K562 (cell line): ENCODE measurements around the gene CENPU. TPM values are rescaled to one million over a fixed set of nuclear protein-coding genes. Genes with fewer than 3 reads are reported as not detected.

Experiments
- ATAC-seq: fragments of 200-7000 bp; cut with Tn5 transposase; 3 replicates; pipeline ENCODE4 v1.9.1; 2020; ENCODE audit warnings: moderate library complexity
- BruUV-seq: library from RNA; stranded (reverse); fragments of 400-500 nt; replicated peaks from 2 replicates; lab custom pipeline; 2021; lab: Mats Ljungman, UMichigan
- CTCF ChIA-PET: fragments of 300-600 bp; formaldehyde crosslinking; extraction: SDS; loops from one replicate; lab custom pipeline; 2021; ENCODE audit warnings: low intra/inter-chr PET ratio; lab: Yijun Ruan, JAX
- POLR2A ChIA-PET: fragments of 300-600, 350-650 bp; sonication (Branson Sonifier 250); formaldehyde crosslinking; extraction: SDS; loops from one replicate; lab custom pipeline; 2021; ENCODE audit warnings: antibody characterized with exemption, inconsistent platforms; lab: Yijun Ruan, JAX
- DNase-seq, 4 experiments: peaks; one replicate each; pipeline versions ENCODE4 v3.0.0 to v3.0.0-alpha.2; 2011 to 2018; ENCODE audit warnings: low spot score in 3 of 4, mixed read lengths in 3 of 4; ENCODE audit errors: extremely low read depth in 1 of 4
- FAIRE-seq: peaks from 2 replicates; lab custom pipeline; 2011; peaks lifted over from hg19 to GRCh38; lab: Jason Lieb, UNC
- H2AFZ ChIP-seq: 2 replicates; pipeline ENCODE4 v1.6.0; 2011; ENCODE audit warnings: low read depth, low read length, control low read depth, inconsistent platforms
- H3K27ac ChIP-seq: fragments of 200-600 bp; 3 replicates; pipeline ENCODE4 v1.8.0; 2011; ENCODE audit warnings: low read depth, mild to moderate bottlenecking, control low read depth, inconsistent platforms, low read length, moderate library complexity, mixed read lengths; ENCODE audit errors: extremely low read depth
- H3K27me3 ChIP-seq, 2 experiments: fragments of 300-600 bp in 1 of 2; 2 replicates in 1 of 2; 3 replicates in 1 of 2; pipeline versions ENCODE4 v1.6.0 to v1.8.0; 2011; ENCODE audit warnings: inconsistent platforms in 2 of 2, low read length in 2 of 2, mild to moderate bottlenecking in 1 of 2, mixed read lengths in 1 of 2, moderate library complexity in 1 of 2; ENCODE audit not compliant: control insufficient read depth in 2 of 2, insufficient read depth in 2 of 2
- H3K36me3 ChIP-seq: fragments of 300-600 bp; 3 replicates; pipeline ENCODE4 v1.8.0; 2011; ENCODE audit warnings: mild to moderate bottlenecking, low read length, inconsistent platforms; ENCODE audit not compliant: control insufficient read depth, insufficient read depth
- H3K4me1 ChIP-seq, 2 experiments: fragments of 200-600 bp in 1 of 2; replicated peaks in 1 of 2; 2 replicates in 1 of 2; 3 replicates in 1 of 2; pipeline versions ENCODE4 v1.5.1 to v1.8.0; 2011; ENCODE audit warnings: inconsistent platforms in 2 of 2, low read length in 2 of 2, mild to moderate bottlenecking in 1 of 2, mixed read lengths in 1 of 2, moderate library complexity in 1 of 2; ENCODE audit not compliant: control insufficient read depth in 2 of 2, insufficient read depth in 2 of 2
- H3K4me2 ChIP-seq: 2 replicates; pipeline ENCODE4 v1.6.1; 2011; ENCODE audit warnings: low read length, control low read depth, inconsistent platforms, mixed read lengths; ENCODE audit not compliant: insufficient read depth
- H3K4me3 ChIP-seq: fragments of 200-600 bp; sonication (generic), shearing (Covaris generic); 2 replicates; pipeline ENCODE4 v1.5.1; 2016; ENCODE audit warnings: control low read depth, inconsistent platforms
- H3K79me2 ChIP-seq: fragments of 200-600 bp; 3 replicates; pipeline ENCODE4 v1.8.0; 2011; ENCODE audit warnings: low read length, inconsistent platforms; ENCODE audit not compliant: control insufficient read depth, insufficient read depth
- H3K9ac ChIP-seq, 2 experiments: 2 replicates each; pipeline versions ENCODE4 v1.6.0 to v1.6.1; 2011; ENCODE audit warnings: low read depth in 2 of 2, low read length in 2 of 2, control low read depth in 1 of 2, inconsistent platforms in 1 of 2, mild to moderate bottlenecking in 1 of 2, mixed read lengths in 1 of 2; ENCODE audit not compliant: insufficient read depth in 1 of 2
- H3K9me1 ChIP-seq: one replicate; pipeline ENCODE4 v1.6.0; 2011; ENCODE audit warnings: inconsistent platforms, mild to moderate bottlenecking, low read length, moderate library complexity; ENCODE audit not compliant: control insufficient read depth, insufficient read depth
- H3K9me3 ChIP-seq: replicated peaks from 2 replicates; pipeline ENCODE4 v1.5.1; 2011; ENCODE audit warnings: low read depth, low read length, inconsistent platforms; ENCODE audit not compliant: control insufficient read depth, insufficient read depth
- H4K20me1 ChIP-seq: replicated peaks from 2 replicates; pipeline ENCODE4 v1.6.1; 2011; ENCODE audit warnings: low read length, inconsistent platforms, mixed read lengths; ENCODE audit not compliant: control insufficient read depth, insufficient read depth
- CHD1 ChIP-seq: fragments of 200-600 bp; sonication (generic); IDR thresholded peaks from one replicate; pipeline ENCODE4 v1.6.1; 2012; ENCODE audit warnings: mild to moderate bottlenecking, moderate library complexity, low read length, inconsistent platforms
- EGR1 ChIP-seq: fragments of 450-650 bp; conservative IDR thresholded peaks from 2 replicates; pipeline ENCODE4 v1.6.1; 2017; ENCODE audit warnings: mild to moderate bottlenecking
- MCM3 ChIP-seq: fragments of 450-650 bp; IDR thresholded peaks from 2 replicates; pipeline ENCODE4 v1.6.1; 2016
- OTX1 ChIP-seq: fragments of 450-650 bp; formaldehyde crosslinking; IDR thresholded peaks from 2 replicates; pipeline ENCODE4 v1.4.0; 2022; ENCODE audit warnings: mild to moderate bottlenecking
- POLR3A ChIP-seq: IDR thresholded peaks from 2 replicates; pipeline ENCODE4 v1.6.1; 2011; ENCODE audit warnings: borderline replicate concordance, mild to moderate bottlenecking, moderate library complexity; ENCODE audit not compliant: insufficient read length, insufficient read depth; ENCODE audit errors: extremely low read depth
- TAF15 ChIP-seq: fragments of 200-400 bp; formaldehyde crosslinking; IDR thresholded peaks from 2 replicates; pipeline ENCODE4 v1.6.1; 2017; ENCODE audit warnings: mild to moderate bottlenecking, low read depth, low read length, moderate library complexity
- ZNF12 ChIP-seq: sonication (generic); formaldehyde crosslinking; IDR thresholded peaks from 2 replicates; pipeline ENCODE4 v1.4.0; 2020; ENCODE audit warnings: mild to moderate bottlenecking, missing genetic modification reagents
- WGBS: fragments of 100-300 bp; shearing (Covaris generic); methylation state at CpG from one replicate; pipeline ENCODE4 v1.1.6; 2016; ENCODE audit warnings: low coverage, mixed read lengths; ENCODE audit not compliant: insufficient coverage; ENCODE audit errors: missing lambda C conversion rate; 5-methylcytosine and 5-hydroxymethylcytosine counted together
- in situ Hi-C: fragments of 300-500 bp; cut with MboI; formaldehyde crosslinking; loops from 4 replicates; pipeline ENCODE4 v1.15.0; 2018; ENCODE audit warnings: inconsistent platforms, mixed read lengths
- intact Hi-C: fragments of 100-400 bp; cut with micrococcal nuclease; formaldehyde crosslinking; loops from 2 replicates; pipeline ENCODE4 v1.14.2; 2022
- polyA plus RNA-seq, 8 experiments: library from polyadenylated mRNA; depleted of rRNA in 4 of 8; stranded (reverse) in 5 of 8; unstranded in 3 of 8; fragments of >200 nt; fragmentation: Nextera tagmentation in 2 of 8; fragmentation: Illumina TruSeq in 1 of 8; extraction: Ambion mirVana in 2 of 8; extraction: Trizol in 1 of 8; gene quantifications; 2 replicates each; pipeline versions ENCODE4 v1.2.1 to v1.2.3, GENCODE V29; 2011 to 2014; ENCODE audit warnings: inconsistent platforms in 1 of 8, missing spikeins in 1 of 8
- total RNA-seq, 7 experiments: library from RNA; depleted of rRNA in 6 of 7; stranded (reverse); fragments of >200 nt in 6 of 7; fragmentation: Illumina TruSeq in 2 of 7; extraction: Trizol in 2 of 7; gene quantifications; 2 replicates each; pipeline versions ENCODE4 v1.2.1 to v1.2.3, GENCODE V29; 2011 to 2021; ENCODE audit warnings: low replicate concordance in 1 of 7
- TF ChIP-seq, protein P1 (sequence below): fragments of 450-650 bp; IDR thresholded peaks from 2 replicates; pipeline ENCODE4 v1.6.1; 2018; ENCODE audit not compliant: partially characterized antibody
- TF ChIP-seq, protein P2 (sequence below): IDR thresholded peaks from 2 replicates; pipeline ENCODE4 v1.6.1; 2011; ENCODE audit warnings: borderline replicate concordance, low read depth, mild to moderate bottlenecking, moderate library complexity, low read length; ENCODE audit not compliant: insufficient read depth, poor library complexity, severe bottlenecking
- TF ChIP-seq, protein P3 (sequence below), 3 experiments: fragments of 200-800 bp in 1 of 3; fragments of 250-450 bp in 1 of 3; fragments of 450-650 bp in 1 of 3; sonication (Bioruptor Pico) in 1 of 3; sonication (Bioruptor generic) in 1 of 3; formaldehyde crosslinking in 1 of 3; IDR thresholded peaks; 2 replicates each; pipeline versions ENCODE4 v1.6.1 to v1.8.0; 2016 to 2022; ENCODE audit warnings: mild to moderate bottlenecking in 2 of 3, missing genetic modification characterization in 2 of 3, missing compliant biosample characterization in 1 of 3, moderate library complexity in 1 of 3
- TF ChIP-seq, protein P4 (sequence below): IDR thresholded peaks from 2 replicates; pipeline ENCODE4 v1.6.1; 2016; ENCODE audit warnings: missing genetic modification characterization, missing compliant biosample characterization

The CENPU gene
- total and polyA plus RNA-seq, 9 of the 15 experiments (the other 6 are each of a cell fraction or from before 2014, with no cell fraction given) = 39.4 to 98.7 (median 84.3) TPM

GRCh38 chr4:184776821-184777220 lies 42.9 kb upstream of the CENPU start:
- ATAC-seq (no peak), DNase-seq (no peak), FAIRE-seq (no peak)
- no peak overlapping the region for H2AFZ ChIP-seq
- ChIA-PET CTCF (no interaction called here), POLR2A (no interaction called here)
- no peak overlapping the region for H3K27ac ChIP-seq
- no TSS peak for BruUV-seq
- no peaks in the 10 kb centered on the region for H3K79me2 ChIP-seq
- no peaks in the 10 kb centered on the region for H3K9me3 ChIP-seq
- H3K4me2 ChIP-seq = no peak overlapping the region
- no peaks in the 10 kb centered on the region for H4K20me1 ChIP-seq
- in situ Hi-C loops = no loop called here
- no peaks in the 10 kb centered on the region for H3K9me1 ChIP-seq
- intact Hi-C loops = no loop called here
- H3K36me3 ChIP-seq = no peaks in the 10 kb centered on the region
- 52% methylated on average over 5 of the region's 5 CpGs for WGBS
- no peaks in the 10 kb centered on the region for H3K4me1 ChIP-seq
- H3K4me3 ChIP-seq = no peak overlapping the region
- no peaks in the 10 kb centered on the region for H3K27me3 ChIP-seq
- H3K9ac ChIP-seq = no peak overlapping the region
- no peak for TF ChIP-seq TAF15
- TF ChIP-seq POLR3A = no peak
- TF ChIP-seq ZNF12 (CRISPR knock-in tag) = no peak
- no peak for TF ChIP-seq EGR1
- TF ChIP-seq, protein P1, sequence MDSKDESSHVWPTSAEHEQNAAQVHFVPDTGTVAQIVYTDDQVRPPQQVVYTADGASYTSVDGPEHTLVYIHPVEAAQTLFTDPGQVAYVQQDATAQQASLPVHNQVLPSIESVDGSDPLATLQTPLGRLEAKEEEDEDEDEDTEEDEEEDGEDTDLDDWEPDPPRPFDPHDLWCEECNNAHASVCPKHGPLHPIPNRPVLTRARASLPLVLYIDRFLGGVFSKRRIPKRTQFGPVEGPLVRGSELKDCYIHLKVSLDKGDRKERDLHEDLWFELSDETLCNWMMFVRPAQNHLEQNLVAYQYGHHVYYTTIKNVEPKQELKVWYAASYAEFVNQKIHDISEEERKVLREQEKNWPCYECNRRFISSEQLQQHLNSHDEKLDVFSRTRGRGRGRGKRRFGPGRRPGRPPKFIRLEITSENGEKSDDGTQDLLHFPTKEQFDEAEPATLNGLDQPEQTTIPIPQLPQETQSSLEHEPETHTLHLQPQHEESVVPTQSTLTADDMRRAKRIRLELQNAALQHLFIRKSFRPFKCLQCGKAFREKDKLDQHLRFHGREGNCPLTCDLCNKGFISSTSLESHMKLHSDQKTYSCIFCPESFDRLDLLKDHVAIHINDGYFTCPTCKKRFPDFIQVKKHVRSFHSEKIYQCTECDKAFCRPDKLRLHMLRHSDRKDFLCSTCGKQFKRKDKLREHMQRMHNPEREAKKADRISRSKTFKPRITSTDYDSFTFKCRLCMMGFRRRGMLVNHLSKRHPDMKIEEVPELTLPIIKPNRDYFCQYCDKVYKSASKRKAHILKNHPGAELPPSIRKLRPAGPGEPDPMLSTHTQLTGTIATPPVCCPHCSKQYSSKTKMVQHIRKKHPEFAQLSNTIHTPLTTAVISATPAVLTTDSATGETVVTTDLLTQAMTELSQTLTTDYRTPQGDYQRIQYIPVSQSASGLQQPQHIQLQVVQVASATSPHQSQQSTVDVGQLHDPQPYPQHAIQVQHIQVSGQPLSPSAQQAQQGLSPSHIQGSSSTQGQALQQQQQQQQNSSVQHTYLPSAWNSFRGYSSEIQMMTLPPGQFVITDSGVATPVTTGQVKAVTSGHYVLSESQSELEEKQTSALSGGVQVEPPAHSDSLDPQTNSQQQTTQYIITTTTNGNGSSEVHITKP = no peak
- TF ChIP-seq, protein P2, sequence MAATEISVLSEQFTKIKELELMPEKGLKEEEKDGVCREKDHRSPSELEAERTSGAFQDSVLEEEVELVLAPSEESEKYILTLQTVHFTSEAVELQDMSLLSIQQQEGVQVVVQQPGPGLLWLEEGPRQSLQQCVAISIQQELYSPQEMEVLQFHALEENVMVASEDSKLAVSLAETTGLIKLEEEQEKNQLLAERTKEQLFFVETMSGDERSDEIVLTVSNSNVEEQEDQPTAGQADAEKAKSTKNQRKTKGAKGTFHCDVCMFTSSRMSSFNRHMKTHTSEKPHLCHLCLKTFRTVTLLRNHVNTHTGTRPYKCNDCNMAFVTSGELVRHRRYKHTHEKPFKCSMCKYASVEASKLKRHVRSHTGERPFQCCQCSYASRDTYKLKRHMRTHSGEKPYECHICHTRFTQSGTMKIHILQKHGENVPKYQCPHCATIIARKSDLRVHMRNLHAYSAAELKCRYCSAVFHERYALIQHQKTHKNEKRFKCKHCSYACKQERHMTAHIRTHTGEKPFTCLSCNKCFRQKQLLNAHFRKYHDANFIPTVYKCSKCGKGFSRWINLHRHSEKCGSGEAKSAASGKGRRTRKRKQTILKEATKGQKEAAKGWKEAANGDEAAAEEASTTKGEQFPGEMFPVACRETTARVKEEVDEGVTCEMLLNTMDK = no peak
- TF ChIP-seq, protein P3, sequence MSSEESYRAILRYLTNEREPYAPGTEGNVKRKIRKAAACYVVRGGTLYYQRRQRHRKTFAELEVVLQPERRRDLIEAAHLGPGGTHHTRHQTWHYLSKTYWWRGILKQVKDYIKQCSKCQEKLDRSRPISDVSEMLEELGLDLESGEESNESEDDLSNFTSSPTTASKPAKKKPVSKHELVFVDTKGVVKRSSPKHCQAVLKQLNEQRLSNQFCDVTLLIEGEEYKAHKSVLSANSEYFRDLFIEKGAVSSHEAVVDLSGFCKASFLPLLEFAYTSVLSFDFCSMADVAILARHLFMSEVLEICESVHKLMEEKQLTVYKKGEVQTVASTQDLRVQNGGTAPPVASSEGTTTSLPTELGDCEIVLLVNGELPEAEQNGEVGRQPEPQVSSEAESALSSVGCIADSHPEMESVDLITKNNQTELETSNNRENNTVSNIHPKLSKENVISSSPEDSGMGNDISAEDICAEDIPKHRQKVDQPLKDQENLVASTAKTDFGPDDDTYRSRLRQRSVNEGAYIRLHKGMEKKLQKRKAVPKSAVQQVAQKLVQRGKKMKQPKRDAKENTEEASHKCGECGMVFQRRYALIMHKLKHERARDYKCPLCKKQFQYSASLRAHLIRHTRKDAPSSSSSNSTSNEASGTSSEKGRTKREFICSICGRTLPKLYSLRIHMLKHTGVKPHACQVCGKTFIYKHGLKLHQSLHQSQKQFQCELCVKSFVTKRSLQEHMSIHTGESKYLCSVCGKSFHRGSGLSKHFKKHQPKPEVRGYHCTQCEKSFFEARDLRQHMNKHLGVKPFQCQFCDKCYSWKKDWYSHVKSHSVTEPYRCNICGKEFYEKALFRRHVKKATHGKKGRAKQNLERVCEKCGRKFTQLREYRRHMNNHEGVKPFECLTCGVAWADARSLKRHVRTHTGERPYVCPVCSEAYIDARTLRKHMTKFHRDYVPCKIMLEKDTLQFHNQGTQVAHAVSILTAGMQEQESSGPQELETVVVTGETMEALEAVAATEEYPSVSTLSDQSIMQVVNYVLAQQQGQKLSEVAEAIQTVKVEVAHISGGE (CRISPR knock-in tag; IDR thresholded peaks at IDR 0.05) = no peak
- TF ChIP-seq MCM3 = no peak
- TF ChIP-seq, protein P4, sequence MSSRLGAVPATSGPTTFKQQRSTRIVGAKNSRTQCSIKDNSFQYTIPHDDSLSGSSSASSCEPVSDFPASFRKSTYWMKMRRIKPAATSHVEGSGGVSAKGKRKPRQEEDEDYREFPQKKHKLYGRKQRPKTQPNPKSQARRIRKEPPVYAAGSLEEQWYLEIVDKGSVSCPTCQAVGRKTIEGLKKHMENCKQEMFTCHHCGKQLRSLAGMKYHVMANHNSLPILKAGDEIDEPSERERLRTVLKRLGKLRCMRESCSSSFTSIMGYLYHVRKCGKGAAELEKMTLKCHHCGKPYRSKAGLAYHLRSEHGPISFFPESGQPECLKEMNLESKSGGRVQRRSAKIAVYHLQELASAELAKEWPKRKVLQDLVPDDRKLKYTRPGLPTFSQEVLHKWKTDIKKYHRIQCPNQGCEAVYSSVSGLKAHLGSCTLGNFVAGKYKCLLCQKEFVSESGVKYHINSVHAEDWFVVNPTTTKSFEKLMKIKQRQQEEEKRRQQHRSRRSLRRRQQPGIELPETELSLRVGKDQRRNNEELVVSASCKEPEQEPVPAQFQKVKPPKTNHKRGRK (tag) = no peak
- TF ChIP-seq CHD1 = no peak
- TF ChIP-seq OTX1 (CRISPR knock-in tag) = no peak
